Calu3 (cell line): ENCODE measurements around the gene GRK5. TPM values are rescaled to one million over a fixed set of nuclear protein-coding genes. Genes with fewer than 3 reads are reported as not detected.
A peak's percentile ranks its signal among the peaks of the same experiment; 100 is the strongest.

Experiments
- BruUV-seq: library from RNA; stranded (reverse); fragments of 400-500 nt; replicated peaks from 2 replicates; lab custom pipeline; 2021; lab: Mats Ljungman, UMichigan
- CTCF ChIA-PET: fragments of 300-600 bp; sonication (Branson Sonifier 250); formaldehyde crosslinking; loops from one replicate; lab custom pipeline; 2022; ENCODE audit warnings: antibody characterized with exemption; lab: Charles Lee
- DNase-seq: peaks from one replicate; pipeline ENCODE4 v3.0.0; 2022
- H3K27ac Mint-ChIP-seq: one replicate; pipeline ENCODE4 v1.8.0; 2022; ENCODE audit warnings: mixed read lengths; ENCODE audit not compliant: unreplicated experiment
- H3K27me3 Mint-ChIP-seq: one replicate; pipeline ENCODE4 v1.8.0; 2022; ENCODE audit warnings: mixed read lengths; ENCODE audit not compliant: unreplicated experiment
- H3K36me3 Mint-ChIP-seq: one replicate; pipeline ENCODE4 v1.8.0; 2022; ENCODE audit warnings: mild to moderate bottlenecking, moderate library complexity, mixed read lengths; ENCODE audit not compliant: insufficient read depth, unreplicated experiment
- H3K4me1 Mint-ChIP-seq: one replicate; pipeline ENCODE4 v1.8.0; 2022; ENCODE audit warnings: mild to moderate bottlenecking, low read depth, mixed read lengths; ENCODE audit not compliant: unreplicated experiment
- H3K4me3 Mint-ChIP-seq: one replicate; pipeline ENCODE4 v1.8.0; 2022; ENCODE audit warnings: mild to moderate bottlenecking, low read depth, moderate library complexity, mixed read lengths; ENCODE audit not compliant: unreplicated experiment
- H3K9me3 Mint-ChIP-seq: one replicate; pipeline ENCODE4 v1.8.0; 2022; ENCODE audit warnings: low read depth, mixed read lengths; ENCODE audit not compliant: unreplicated experiment
- CTCF ChIP-seq: fragments of 200-600 bp; IDR thresholded peaks from one replicate; pipeline ENCODE4 v1.8.0; 2022; ENCODE audit warnings: antibody characterized with exemption; ENCODE audit not compliant: unreplicated experiment
- intact Hi-C: fragments of 100-400 bp; cut with micrococcal nuclease; formaldehyde crosslinking; loops from one replicate; pipeline ENCODE4 v1.10.0; 2022; ENCODE audit not compliant: unreplicated experiment
- total RNA-seq: library from RNA; stranded (reverse); gene quantifications from 2 replicates; pipeline ENCODE4 v1.2.3, GENCODE V29; 2022

The GRK5 gene
- total RNA-seq, 1 experiment from 2014 or later, result 4.4 TPM

- Mint-ChIP-seq H3K4me3 (no peak overlapping the region), H3K9me3 (no peaks in the 10 kb centered on the region), H3K36me3 (no peaks in the 10 kb centered on the region), H3K4me1 (no peaks in the 10 kb centered on the region), H3K27me3 (no peaks in the 10 kb centered on the region), H3K27ac (no peak overlapping the region)
- DNase-seq, result no peak
- BruUV-seq, result no TSS peak
- no peak for TF ChIP-seq CTCF
- intact Hi-C loops, result no loop called here
- CTCF ChIA-PET, result no interaction called here
These were observed 15.5 kb upstream of the GRK5 start for GRCh38 chr10:119191881-119192280.

GRCh38 chr10:119197921-119198320 is 9.4 kb upstream of the GRK5 start:
- no peak for DNase-seq
- Mint-ChIP-seq H3K36me3 (no peaks in the 10 kb centered on the region), H3K27ac (no peak overlapping the region), H3K4me1 (no peaks in the 10 kb centered on the region), H3K9me3 (no peaks in the 10 kb centered on the region), H3K27me3 (no peaks in the 10 kb centered on the region), H3K4me3 (no peak overlapping the region)
- CTCF ChIA-PET, result no interaction called here
- BruUV-seq, result no TSS peak
- TF ChIP-seq CTCF, result no peak
- intact Hi-C loops, result loop anchor here (2.0 to 5.0 kb wide), 3 partner anchors 247 to 397 kb away; no protein-coding TSS in a partner anchor

GRCh38 chr10:119198438-119198837 is 8.9 kb upstream of the GRK5 start:
- TF ChIP-seq CTCF, result no peak
- intact Hi-C loops, result loop anchor here (2.0 to 5.0 kb wide), 3 partner anchors 246 to 396 kb away; no protein-coding TSS in a partner anchor
- BruUV-seq, result no TSS peak
- CTCF ChIA-PET, result interaction anchor here (1.1 kb wide), 1 partner anchor 249 kb away, joined by 3 read pairs; no protein-coding TSS in a partner anchor
- Mint-ChIP-seq H3K4me3 (no peak overlapping the region), H3K27ac (no peak overlapping the region), H3K9me3 (no peaks in the 10 kb centered on the region), H3K4me1 (no peaks in the 10 kb centered on the region), H3K36me3 (no peaks in the 10 kb centered on the region), H3K27me3 (no peaks in the 10 kb centered on the region)
- DNase-seq, result peak; percentile 32

GRCh38 chr10:119199231-119199992 is 8.0 kb upstream of the GRK5 start:
- CTCF ChIA-PET, result interaction anchor here (0.6 to 1.3 kb wide), 15 partner anchors 9 to 403 kb away, joined by 3 to 13 read pairs (median 3); partner anchors contain the start of gene RGS10
- peak; percentile 44 for DNase-seq
- H3K27me3 Mint-ChIP-seq, result no peaks in the 10 kb centered on the region
- H3K4me3 Mint-ChIP-seq, result no peak overlapping the region
- no peaks in the 10 kb centered on the region for H3K9me3 Mint-ChIP-seq
- H3K36me3 Mint-ChIP-seq, result no peaks in the 10 kb centered on the region
- H3K27ac Mint-ChIP-seq, result no peak overlapping the region
- TF ChIP-seq CTCF, result no peak
- BruUV-seq, result no TSS peak
- intact Hi-C loops, result loop anchor here (1.0 to 5.0 kb wide), 4 partner anchors 218 to 395 kb away; no protein-coding TSS in a partner anchor
- no peaks in the 10 kb centered on the region for H3K4me1 Mint-ChIP-seq
